ENCODE data around the gene HSF2BP. TPM values are rescaled to one million over a fixed set of nuclear protein-coding genes. Genes with fewer than 3 reads are reported as not detected.
A peak's percentile ranks its signal among the peaks of the same experiment; 100 is the strongest.
"Not testable (repeated sequence)": the region's sequence is repeated elsewhere in the genome, so short reads cannot be mapped to it uniquely, and the experiment has no call there.

HSF2BP gene
- total and polyA plus RNA-seq, 5 donors from 2014 or later, result 0.20 to 0.61 (median 0.38) TPM

GRCh38 chr21:43573921-43574320, 85.4 kb downstream of the HSF2BP start:
- Histone ChIP-seq H3K27ac (ENCODE audit: insufficient read depth, low read length, poor library complexity, severe bottlenecking) (no peak overlapping the region), H3K27me3 (ENCODE audit: control insufficient read depth, insufficient read depth, low read length) (no peaks in the 10 kb centered on the region), H3K4me1 (ENCODE audit: control insufficient read depth, insufficient read depth, low read length, poor library complexity, severe bottlenecking) (no peaks in the 10 kb centered on the region), H3K4me3 (ENCODE audit: low read depth, low read length) (no peak overlapping the region), H3K9me3 (ENCODE audit: control insufficient read depth in 2 of 2, low read length in 2 of 2) (no peaks in the 10 kb centered on the region), H3K36me3 (ENCODE audit: control insufficient read depth, insufficient read depth, low read length) (no peaks in the 10 kb centered on the region)
- no peak overlapping the region for H3K4me3 Mint-ChIP-seq
- H3K4me1 Mint-ChIP-seq, result no peaks in the 10 kb centered on the region
- no peak for ATAC-seq (ENCODE audit: low read depth in 2 of 2)
- DNase-seq, result no peak
- no peaks in the 10 kb centered on the region for H3K27me3 Mint-ChIP-seq
- no peaks in the 10 kb centered on the region for H3K36me3 Mint-ChIP-seq
- H3K9me3 Mint-ChIP-seq, result no peaks in the 10 kb centered on the region
- H3K27ac Mint-ChIP-seq, result no peak overlapping the region

DNA sequence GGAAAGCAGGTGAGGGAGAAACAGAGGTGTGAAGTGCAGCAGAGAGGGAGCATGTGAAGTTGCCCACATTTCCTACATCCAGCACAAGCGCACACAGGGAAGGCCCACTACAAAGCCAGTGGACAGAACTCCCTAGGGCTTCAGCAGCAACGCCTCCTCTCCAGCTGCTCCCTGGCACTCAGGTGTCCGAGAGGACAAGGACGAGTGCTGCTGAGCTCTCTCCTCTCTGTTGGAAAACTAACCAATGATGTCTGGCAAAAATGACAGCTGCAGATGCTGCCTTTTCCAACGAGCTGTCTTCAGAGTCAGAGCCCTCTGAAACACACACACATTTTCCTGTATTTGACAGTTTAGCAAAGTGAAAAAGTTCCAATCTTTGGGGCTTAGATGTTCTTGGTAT, 86.8 kb downstream of the HSF2BP start:
- ATAC-seq (ENCODE audit: low read depth in 2 of 2), result no peak
- Histone ChIP-seq H3K36me3 (ENCODE audit: control insufficient read depth, insufficient read depth, low read length) (no peaks in the 10 kb centered on the region), H3K9me3 (ENCODE audit: control insufficient read depth in 2 of 2, low read length in 2 of 2) (no peaks in the 10 kb centered on the region), H3K4me3 (ENCODE audit: low read depth, low read length) (no peak overlapping the region), H3K27me3 (ENCODE audit: control insufficient read depth, insufficient read depth, low read length) (no peaks in the 10 kb centered on the region), H3K4me1 (ENCODE audit: control insufficient read depth, insufficient read depth, low read length, poor library complexity, severe bottlenecking) (no peaks in the 10 kb centered on the region), H3K27ac (ENCODE audit: insufficient read depth, low read length, poor library complexity, severe bottlenecking) (no peak overlapping the region)
- Mint-ChIP-seq H3K4me1 (no peaks in the 10 kb centered on the region), H3K27me3 (no peaks in the 10 kb centered on the region), H3K4me3 (no peak overlapping the region), H3K27ac (peak overlapping the region in 1 of 3 donors; percentile 39), H3K36me3 (no peaks in the 10 kb centered on the region), H3K9me3 (no peaks in the 10 kb centered on the region)
- DNase-seq, result no peak

DNA sequence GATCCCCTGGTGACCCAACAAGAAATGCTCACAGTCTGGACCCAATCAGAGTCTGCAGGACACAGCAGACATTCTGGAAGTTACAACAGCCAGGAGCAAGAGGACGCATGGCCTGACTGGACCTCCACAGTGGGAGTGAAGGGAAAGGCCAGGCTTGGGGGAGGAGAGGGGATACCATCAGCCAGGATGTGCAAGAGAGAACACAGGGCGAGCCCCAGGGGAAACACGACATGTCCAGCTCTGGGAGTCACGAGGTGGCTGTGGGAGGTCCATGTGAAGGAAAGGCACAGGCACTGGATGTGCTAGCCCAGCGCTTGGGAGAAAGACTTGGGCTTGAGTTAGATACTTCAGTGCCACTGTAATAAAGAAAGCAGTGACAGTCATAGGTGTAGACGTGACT, 87.3 kb downstream of the HSF2BP start:
- Mint-ChIP-seq H3K9me3 (no peaks in the 10 kb centered on the region), H3K4me1 (no peaks in the 10 kb centered on the region), H3K27me3 (no peaks in the 10 kb centered on the region), H3K36me3 (no peaks in the 10 kb centered on the region), H3K27ac (peak overlapping the region in 1 of 3 donors; percentile 39), H3K4me3 (no peak overlapping the region)
- DNase-seq, result no peak
- Histone ChIP-seq H3K4me1 (ENCODE audit: control insufficient read depth, insufficient read depth, low read length, poor library complexity, severe bottlenecking) (no peaks in the 10 kb centered on the region), H3K27ac (ENCODE audit: insufficient read depth, low read length, poor library complexity, severe bottlenecking) (no peak overlapping the region), H3K4me3 (ENCODE audit: low read depth, low read length) (no peak overlapping the region), H3K9me3 (ENCODE audit: control insufficient read depth in 2 of 2, low read length in 2 of 2) (no peaks in the 10 kb centered on the region), H3K36me3 (ENCODE audit: control insufficient read depth, insufficient read depth, low read length) (no peaks in the 10 kb centered on the region), H3K27me3 (ENCODE audit: control insufficient read depth, insufficient read depth, low read length) (no peaks in the 10 kb centered on the region)
- ATAC-seq (ENCODE audit: low read depth in 2 of 2), result no peak

DNA sequence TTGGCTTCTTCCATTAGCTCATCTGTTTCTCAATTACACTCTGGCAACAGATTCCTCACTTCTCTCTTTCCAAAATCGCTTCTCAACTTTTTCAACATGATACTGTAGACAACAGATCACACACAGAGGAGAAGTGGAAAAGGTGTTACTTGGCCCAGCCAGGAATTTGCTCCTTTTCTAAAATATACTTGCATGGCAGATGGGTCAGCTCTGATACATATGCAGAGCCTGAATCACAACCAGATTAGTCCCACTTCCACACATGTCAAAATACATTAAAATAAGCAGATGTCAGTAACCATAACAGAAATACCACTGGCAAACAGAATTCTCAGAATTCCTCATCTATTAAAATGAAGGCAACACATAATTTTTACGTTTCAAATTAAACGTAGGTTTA, 89.1 kb downstream of the HSF2BP start:
- H3K36me3 Mint-ChIP-seq; H3K9me3 ChIP-seq (ENCODE audit: control insufficient read depth in 2 of 2, low read length in 2 of 2); H3K4me1 Mint-ChIP-seq; H3K27ac ChIP-seq (ENCODE audit: insufficient read depth, low read length, poor library complexity, severe bottlenecking); H3K27me3 Mint-ChIP-seq; H3K4me1 ChIP-seq (ENCODE audit: control insufficient read depth, insufficient read depth, low read length, poor library complexity, severe bottlenecking); H3K27ac Mint-ChIP-seq; ATAC-seq (ENCODE audit: low read depth in 2 of 2); H3K4me3 Mint-ChIP-seq; DNase-seq; H3K27me3 ChIP-seq (ENCODE audit: control insufficient read depth, insufficient read depth, low read length); H3K9me3 Mint-ChIP-seq; H3K36me3 ChIP-seq (ENCODE audit: control insufficient read depth, insufficient read depth, low read length); H3K4me3 ChIP-seq (ENCODE audit: low read depth, low read length): not testable (repeated sequence)

DNA sequence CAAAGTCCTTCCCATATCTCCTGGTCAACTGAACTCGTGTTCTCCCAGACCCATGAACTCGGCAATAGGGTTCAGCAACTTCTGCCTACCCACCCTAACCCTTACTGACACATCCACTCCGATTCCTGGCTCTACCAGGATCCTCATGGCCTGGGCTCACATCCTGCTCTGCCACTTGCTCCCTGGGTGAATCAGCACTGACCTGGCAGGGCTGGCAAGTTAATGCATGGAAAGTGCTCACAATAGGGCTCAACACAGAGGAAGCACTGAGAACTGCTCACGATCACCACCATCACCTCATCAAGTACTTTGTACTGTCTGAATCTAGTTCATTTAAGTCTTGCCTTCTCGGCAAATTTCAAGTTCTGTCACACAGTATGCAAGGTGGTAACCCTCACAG, 96.8 kb downstream of the HSF2BP start:
- not testable (repeated sequence) for H3K27me3 ChIP-seq (ENCODE audit: control insufficient read depth, insufficient read depth, low read length); H3K27me3 Mint-ChIP-seq; H3K27ac ChIP-seq (ENCODE audit: insufficient read depth, low read length, poor library complexity, severe bottlenecking); DNase-seq; H3K4me3 ChIP-seq (ENCODE audit: low read depth, low read length); H3K9me3 Mint-ChIP-seq; H3K27ac Mint-ChIP-seq; H3K4me1 Mint-ChIP-seq; H3K4me1 ChIP-seq (ENCODE audit: control insufficient read depth, insufficient read depth, low read length, poor library complexity, severe bottlenecking); H3K9me3 ChIP-seq (ENCODE audit: control insufficient read depth in 2 of 2, low read length in 2 of 2); H3K4me3 Mint-ChIP-seq; ATAC-seq (ENCODE audit: low read depth in 2 of 2); H3K36me3 Mint-ChIP-seq; H3K36me3 ChIP-seq (ENCODE audit: control insufficient read depth, insufficient read depth, low read length)

GRCh38 chr21:43540561-43540960, 118.7 kb downstream of the HSF2BP start:
- H3K36me3 Mint-ChIP-seq; DNase-seq; H3K4me3 Mint-ChIP-seq; H3K27me3 Mint-ChIP-seq; H3K4me1 Mint-ChIP-seq; H3K27ac ChIP-seq (ENCODE audit: insufficient read depth, low read length, poor library complexity, severe bottlenecking); H3K4me1 ChIP-seq (ENCODE audit: control insufficient read depth, insufficient read depth, low read length, poor library complexity, severe bottlenecking); H3K27ac Mint-ChIP-seq; H3K9me3 Mint-ChIP-seq; H3K9me3 ChIP-seq (ENCODE audit: control insufficient read depth in 2 of 2, low read length in 2 of 2); H3K4me3 ChIP-seq (ENCODE audit: low read depth, low read length); H3K36me3 ChIP-seq (ENCODE audit: control insufficient read depth, insufficient read depth, low read length); ATAC-seq (ENCODE audit: low read depth in 2 of 2); H3K27me3 ChIP-seq (ENCODE audit: control insufficient read depth, insufficient read depth, low read length): not testable (repeated sequence)

DNA sequence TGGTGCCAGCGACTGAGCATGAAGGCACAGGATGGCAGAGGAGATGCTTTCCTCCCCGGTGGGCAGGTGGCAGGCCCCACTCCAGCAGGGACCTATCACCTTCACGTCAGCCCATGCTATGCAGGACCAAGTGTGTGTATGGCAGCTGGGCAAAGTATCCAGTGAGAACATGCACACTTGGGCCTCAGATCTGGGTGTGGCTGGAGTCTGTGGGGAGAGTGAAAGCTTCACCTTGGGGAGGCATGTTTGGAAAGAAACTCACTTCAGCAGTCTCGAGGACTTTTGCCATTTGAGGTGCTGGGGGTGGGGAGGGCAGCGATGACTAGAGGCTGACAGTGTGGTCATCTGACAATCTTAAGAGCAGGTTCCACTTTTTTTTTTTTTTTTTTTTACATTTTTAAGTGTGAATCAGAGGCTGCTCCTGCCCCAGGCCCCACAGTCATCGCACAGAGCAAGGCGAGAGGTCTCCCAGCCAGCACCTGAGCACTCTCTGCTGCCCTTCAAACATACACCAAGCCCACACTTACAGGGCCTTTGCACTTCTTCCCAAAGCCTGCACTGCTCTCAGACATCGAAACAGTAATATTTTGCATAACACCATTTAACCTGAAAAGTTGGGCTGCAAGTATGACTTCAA, 136.7 kb downstream of the HSF2BP start:
- not testable (repeated sequence) for H3K9me3 ChIP-seq (ENCODE audit: control insufficient read depth in 2 of 2, low read length in 2 of 2); H3K4me1 ChIP-seq (ENCODE audit: control insufficient read depth, insufficient read depth, low read length, poor library complexity, severe bottlenecking); H3K4me3 Mint-ChIP-seq; ATAC-seq (ENCODE audit: low read depth in 2 of 2); H3K27ac Mint-ChIP-seq; H3K9me3 Mint-ChIP-seq; DNase-seq; H3K27ac ChIP-seq (ENCODE audit: insufficient read depth, low read length, poor library complexity, severe bottlenecking); H3K36me3 Mint-ChIP-seq; H3K27me3 ChIP-seq (ENCODE audit: control insufficient read depth, insufficient read depth, low read length); H3K27me3 Mint-ChIP-seq; H3K4me1 Mint-ChIP-seq; H3K4me3 ChIP-seq (ENCODE audit: low read depth, low read length); H3K36me3 ChIP-seq (ENCODE audit: control insufficient read depth, insufficient read depth, low read length)

- not testable (repeated sequence) for ATAC-seq (ENCODE audit: low read depth in 2 of 2); H3K27me3 Mint-ChIP-seq; H3K27me3 ChIP-seq (ENCODE audit: control insufficient read depth, insufficient read depth, low read length); H3K36me3 ChIP-seq (ENCODE audit: control insufficient read depth, insufficient read depth, low read length); H3K27ac Mint-ChIP-seq; H3K9me3 Mint-ChIP-seq; H3K27ac ChIP-seq (ENCODE audit: insufficient read depth, low read length, poor library complexity, severe bottlenecking); H3K4me1 ChIP-seq (ENCODE audit: control insufficient read depth, insufficient read depth, low read length, poor library complexity, severe bottlenecking); H3K4me3 ChIP-seq (ENCODE audit: low read depth, low read length); DNase-seq; H3K9me3 ChIP-seq (ENCODE audit: control insufficient read depth in 2 of 2, low read length in 2 of 2); H3K36me3 Mint-ChIP-seq; H3K4me1 Mint-ChIP-seq; H3K4me3 Mint-ChIP-seq
Measured at GRCh38 chr21:43517701-43518100, 141.6 kb downstream of the HSF2BP start.
